Amniotic epithelial cell (primary cell): ENCODE measurements around the gene NPIPB8.
"Not testable (repeated sequence)": the region's sequence is repeated elsewhere in the genome, so short reads cannot be mapped to it uniquely, and the experiment has no call there.

Source experiments
- DNase-seq: peaks from one replicate; pipeline ENCODE4 v3.0.0-alpha.2; 2010; ENCODE audit warnings: low read depth

NPIPB8 gene

GRCh38 chr16:28607116-28607623, 30.7 kb upstream of the NPIPB8 start:
- DNase-seq, result no peak

- DNase-seq, result not testable (repeated sequence)
Observed at GRCh38 chr16:28607681-28608495, 30.0 kb upstream of the NPIPB8 start.

GRCh38 chr16:28608496-28608808, 29.4 kb upstream of the NPIPB8 start:
- not testable (repeated sequence) for DNase-seq

- DNase-seq, result not testable (repeated sequence)
Observed at GRCh38 chr16:28608867-28609596, 28.8 kb upstream of the NPIPB8 start.

- no peak for DNase-seq
Observed at GRCh38 chr16:28609631-28610594, 28.0 kb upstream of the NPIPB8 start, which contains the start of gene SULT1A1. Gene SULT1A1 (minus strand): TSS chr16:28610044. CDS start chr16:28608855, 1,189 bp downstream.

GRCh38 chr16:28610595-28611191, 27.2 kb upstream of the NPIPB8 start:
- DNase-seq, result no peak

- DNase-seq, result not testable (repeated sequence)
Observed at GRCh38 chr16:28612359-28613280, 25.2 kb upstream of the NPIPB8 start.

- DNase-seq, result not testable (repeated sequence)
Observed at GRCh38 chr16:28613912-28614311, 24.0 kb upstream of the NPIPB8 start.

GRCh38 chr16:28614561-28614960, 23.3 kb upstream of the NPIPB8 start:
- DNase-seq, result not testable (repeated sequence)

GRCh38 chr16:28615486-28616223, 22.2 kb upstream of the NPIPB8 start:
- DNase-seq, result peak; percentile 26

GRCh38 chr16:28616224-28616577, 21.7 kb upstream of the NPIPB8 start:
- not testable (repeated sequence) for DNase-seq

GRCh38 chr16:28616636-28617035, 21.2 kb upstream of the NPIPB8 start:
- no peak for DNase-seq

- DNase-seq, result peak; percentile 37
Observed at GRCh38 chr16:28617874-28618273, 20.0 kb upstream of the NPIPB8 start.

- DNase-seq, result not testable (repeated sequence)
Observed at GRCh38 chr16:28620316-28620715, 17.5 kb upstream of the NPIPB8 start.

- no peak for DNase-seq
Observed at GRCh38 chr16:28621481-28622155, 16.2 kb upstream of the NPIPB8 start.

- DNase-seq, result not testable (repeated sequence)
Observed at GRCh38 chr16:28622532-28623171, 15.2 kb upstream of the NPIPB8 start.

GRCh38 chr16:28623172-28623711, 14.6 kb upstream of the NPIPB8 start:
- no peak for DNase-seq

- not testable (repeated sequence) for DNase-seq
Observed at GRCh38 chr16:28630905-28631304, 7.0 kb upstream of the NPIPB8 start.
